WTC11 (cell line): ENCODE data around the gene UAP1.

Experiments used
- CTCF ChIP-seq: fragments of 200-600 bp; IDR thresholded peaks from 2 replicates; pipeline ENCODE4 v1.8.0; 2022; ENCODE audit warnings: antibody characterized with exemption
- HMGA2 ChIP-seq: fragments of 250-450 bp; sonication (Bioruptor Pico); IDR thresholded peaks from 2 replicates; pipeline ENCODE4 v1.4.0; 2021; ENCODE audit warnings: mild to moderate bottlenecking, moderate library complexity
- KAT7 ChIP-seq: sonication (generic); formaldehyde crosslinking; IDR thresholded peaks from 2 replicates; pipeline ENCODE4 v1.8.1; 2023; ENCODE audit warnings: missing genetic modification reagents, mild to moderate bottlenecking, borderline replicate concordance
- NFYB ChIP-seq: sonication (generic); formaldehyde crosslinking; conservative IDR thresholded peaks from 2 replicates; pipeline ENCODE4 v1.8.0; 2022; ENCODE audit warnings: low read depth, missing genetic modification reagents
- SMAD4 ChIP-seq: sonication (generic); formaldehyde crosslinking; IDR thresholded peaks from 2 replicates; pipeline ENCODE4 v1.8.0; 2022; ENCODE audit warnings: mild to moderate bottlenecking, missing genetic modification reagents
- SOX15 ChIP-seq: fragments of 250-450 bp; sonication (Bioruptor Pico); IDR thresholded peaks from 2 replicates; pipeline ENCODE4 v1.9.0; 2021; ENCODE audit warnings: mild to moderate bottlenecking
- USF2 ChIP-seq: sonication (generic); formaldehyde crosslinking; IDR thresholded peaks from 2 replicates; pipeline ENCODE4 v1.8.1; 2023; ENCODE audit warnings: mild to moderate bottlenecking, missing genetic modification reagents, moderate library complexity
- ZNF416 ChIP-seq: fragments of 250-450 bp; sonication (Bioruptor Pico); IDR thresholded peaks from 2 replicates; pipeline ENCODE4 v1.9.0; 2021; ENCODE audit warnings: mild to moderate bottlenecking, inconsistent platforms

- TF ChIP-seq CTCF (no peak), KAT7 (no peak), USF2 (no peak), HMGA2 (CRISPR knock-in tag) (no peak), ZNF416 (no peak), SOX15 (CRISPR knock-in tag) (no peak), SMAD4 (no peak), NFYB (CRISPR knock-in tag) (no peak)
Measured at GRCh38 chr1:162631546-162632191, 70.1 kb downstream of the UAP1 start.
